ENCODE results near the gene BIVM.
A peak's percentile ranks its signal among the peaks of the same experiment; 100 is the strongest.
"Not testable (repeated sequence)": the region's sequence is repeated elsewhere in the genome, so short reads cannot be mapped to it uniquely, and the experiment has no call there.

BIVM gene

DNA sequence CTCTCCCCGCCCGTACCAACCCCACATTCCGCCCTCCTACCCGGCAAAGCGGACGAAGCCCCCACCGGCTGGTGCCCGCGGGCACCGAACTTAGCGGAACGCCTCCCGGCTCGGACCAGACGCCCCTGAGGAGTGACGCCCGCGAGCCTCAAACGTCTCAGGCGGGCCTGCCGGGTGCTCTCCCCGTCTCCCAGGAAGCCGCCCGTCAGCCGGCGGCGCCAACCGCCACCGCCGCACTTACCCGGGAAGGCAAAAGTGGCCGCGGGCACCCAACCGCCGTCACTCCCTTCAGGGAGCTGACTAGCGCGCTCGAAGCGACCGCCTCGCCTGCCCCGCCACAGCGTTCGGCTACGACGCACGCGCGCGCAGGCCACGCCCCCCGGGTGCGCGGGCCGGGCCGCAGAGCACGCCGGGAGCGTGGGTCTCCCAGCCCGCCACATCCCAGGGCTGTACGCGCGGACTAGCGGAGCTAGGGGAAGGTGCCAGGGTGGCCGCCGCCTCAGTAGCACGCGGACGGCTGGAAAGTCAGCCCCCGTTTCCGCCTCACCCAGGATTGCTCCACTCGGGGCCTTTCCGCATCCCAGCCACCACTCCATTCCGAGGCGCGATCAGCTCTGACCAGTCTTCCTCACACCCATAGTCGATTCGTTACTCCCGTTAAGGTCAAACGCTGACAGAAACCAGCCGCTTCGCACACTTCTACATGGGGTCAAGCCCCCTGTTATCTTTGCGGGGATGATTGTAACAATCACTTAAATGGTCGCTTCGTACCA, 25.3 kb upstream of the BIVM start, which contains the start of gene TEX30:
TSS of gene TEX30 (minus strand) at position 346 of the 773 bp plus-strand sequence. CDS start 3,760 bp downstream, outside the sequence.
- H3K27me3 ChIP-seq (ENCODE audit: insufficient read depth, low read length), result peaks cover 22% of the 10 kb centered on the region
- no peaks in the 10 kb centered on the region for H3K9me3 ChIP-seq (ENCODE audit: insufficient read depth, low read depth, low read length)
- no peaks in the 10 kb centered on the region for H3K36me3 ChIP-seq (ENCODE audit: insufficient read depth, low read depth, low read length)
- peak within 1 kb of the TSS; percentile 77 for H3K4me3 ChIP-seq (ENCODE audit: low read length)
- H3K27ac ChIP-seq (ENCODE audit: low read length), result no peak within 1 kb of the TSS
- peak within 1 kb of the TSS; percentile 79 for H3K9ac ChIP-seq (ENCODE audit: low read depth, low read length)
- H3K4me1 ChIP-seq (ENCODE audit: insufficient read depth, low read length), result peaks cover 4% of the 10 kb centered on the region; the same call in 1 of the 2 replicates

- no peaks in the 10 kb centered on the region for H3K36me3 ChIP-seq (ENCODE audit: insufficient read depth, low read depth, low read length)
- H3K4me3 ChIP-seq (ENCODE audit: low read length), result peak overlapping the region; percentile 77; the same call in 1 of the 2 replicates
- no peak overlapping the region for H3K27ac ChIP-seq (ENCODE audit: low read length)
Measured at GRCh38 chr13:102774214-102774568, 24.7 kb upstream of the BIVM start.

GRCh38 chr13:102774591-102775520, 24.1 kb upstream of the BIVM start:
- H3K27me3 ChIP-seq (ENCODE audit: insufficient read depth, low read length), result peaks cover 22% of the 10 kb centered on the region
- peaks cover 4% of the 10 kb centered on the region; the same call in 1 of the 2 replicates for H3K4me1 ChIP-seq (ENCODE audit: insufficient read depth, low read length)
- H3K36me3 ChIP-seq (ENCODE audit: insufficient read depth, low read depth, low read length), result no peaks in the 10 kb centered on the region
- no peaks in the 10 kb centered on the region for H3K9me3 ChIP-seq (ENCODE audit: insufficient read depth, low read depth, low read length)
- H3K9ac ChIP-seq (ENCODE audit: low read depth, low read length), result no peak overlapping the region
- no peak overlapping the region for H3K4me3 ChIP-seq (ENCODE audit: low read length)
- no peak overlapping the region for H3K27ac ChIP-seq (ENCODE audit: low read length)

More at GRCh38 chr13:102774214-102774568, 24.7 kb upstream of the BIVM start:
- H3K27me3 ChIP-seq (ENCODE audit: insufficient read depth, low read length), result peaks cover 22% of the 10 kb centered on the region
- no peaks in the 10 kb centered on the region for H3K9me3 ChIP-seq (ENCODE audit: insufficient read depth, low read depth, low read length)
- peak overlapping the region; percentile 53; the same call in 1 of the 2 replicates for H3K9ac ChIP-seq (ENCODE audit: low read depth, low read length)
- peaks cover 4% of the 10 kb centered on the region; the same call in 1 of the 2 replicates for H3K4me1 ChIP-seq (ENCODE audit: insufficient read depth, low read length)

GRCh38 chr13:102776271-102776670, 22.6 kb upstream of the BIVM start:
- H3K4me1 ChIP-seq (ENCODE audit: insufficient read depth, low read length), result peaks cover 4% of the 10 kb centered on the region; the same call in 1 of the 2 replicates
- no peak overlapping the region for H3K9ac ChIP-seq (ENCODE audit: low read depth, low read length)
- no peak overlapping the region for H3K4me3 ChIP-seq (ENCODE audit: low read length)
- no peak overlapping the region for H3K27ac ChIP-seq (ENCODE audit: low read length)
- no peaks in the 10 kb centered on the region for H3K9me3 ChIP-seq (ENCODE audit: insufficient read depth, low read depth, low read length)
- peaks cover 22% of the 10 kb centered on the region for H3K27me3 ChIP-seq (ENCODE audit: insufficient read depth, low read length)
- no peaks in the 10 kb centered on the region for H3K36me3 ChIP-seq (ENCODE audit: insufficient read depth, low read depth, low read length)

DNA sequence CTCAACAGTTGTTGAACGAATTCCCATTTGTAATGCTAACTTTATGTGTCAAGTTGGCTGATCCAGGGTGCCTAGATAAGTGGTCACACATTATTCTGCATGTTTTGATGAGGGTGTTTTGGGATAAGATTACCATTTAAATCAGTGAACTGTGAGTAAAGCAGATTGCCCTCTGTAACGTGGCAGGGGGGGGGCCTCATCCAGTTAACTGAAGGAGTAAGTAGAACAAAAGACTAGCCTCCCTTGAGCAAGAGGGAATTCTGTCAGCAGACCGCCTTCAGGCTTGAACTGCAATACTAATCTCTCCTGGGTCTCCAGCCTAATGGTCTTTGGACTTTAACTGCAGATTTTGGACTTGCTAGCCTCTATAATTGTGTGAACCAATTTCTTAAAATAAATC, 21.2 kb upstream of the BIVM start:
- H3K4me1 ChIP-seq (ENCODE audit: insufficient read depth, low read length), result no peaks in the 10 kb centered on the region

GRCh38 chr13:102779436-102780159, 19.3 kb upstream of the BIVM start:
- H3K27me3 ChIP-seq (ENCODE audit: insufficient read depth, low read length), result peaks cover 2% of the 10 kb centered on the region; the same call in 1 of the 2 replicates
- H3K9me3 ChIP-seq (ENCODE audit: insufficient read depth, low read depth, low read length), result peaks cover 11% of the 10 kb centered on the region
- no peak overlapping the region for H3K27ac ChIP-seq (ENCODE audit: low read length)
- H3K4me3 ChIP-seq (ENCODE audit: low read length), result no peak overlapping the region
- peaks cover 9% of the 10 kb centered on the region; the same call in 1 of the 2 replicates for H3K36me3 ChIP-seq (ENCODE audit: insufficient read depth, low read depth, low read length)
- H3K9ac ChIP-seq (ENCODE audit: low read depth, low read length), result no peak overlapping the region
- H3K4me1 ChIP-seq (ENCODE audit: insufficient read depth, low read length), result no peaks in the 10 kb centered on the region

More for the DNA sequence above, 21.2 kb upstream of the BIVM start:
- peaks cover 15% of the 10 kb centered on the region for H3K27me3 ChIP-seq (ENCODE audit: insufficient read depth, low read length)
- H3K9ac ChIP-seq (ENCODE audit: low read depth, low read length), result no peak overlapping the region
- no peak overlapping the region for H3K27ac ChIP-seq (ENCODE audit: low read length)
- H3K9me3 ChIP-seq (ENCODE audit: insufficient read depth, low read depth, low read length), result peaks cover 11% of the 10 kb centered on the region
- H3K36me3 ChIP-seq (ENCODE audit: insufficient read depth, low read depth, low read length), result peaks cover 8% of the 10 kb centered on the region; the same call in 1 of the 2 replicates
- H3K4me3 ChIP-seq (ENCODE audit: low read length), result no peak overlapping the region

DNA sequence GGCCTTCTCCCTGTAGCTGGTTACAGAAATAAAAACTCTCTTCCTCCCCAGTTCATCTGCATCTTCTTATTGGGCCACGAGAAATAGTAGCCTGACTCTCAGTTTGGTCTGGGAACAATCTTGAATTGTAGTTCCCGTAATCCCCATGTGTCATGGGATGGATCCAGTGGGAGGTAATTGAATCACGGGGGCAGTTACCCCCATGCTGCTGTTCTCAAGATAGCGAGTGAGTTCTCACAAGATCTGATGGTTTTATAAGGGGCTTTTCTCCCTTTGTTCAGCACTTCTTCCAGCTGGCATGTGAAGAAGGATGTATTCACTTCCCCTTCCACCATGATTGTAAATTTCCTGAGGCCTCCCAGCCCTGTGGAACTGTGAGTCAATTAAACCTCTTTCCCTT, 18.3 kb upstream of the BIVM start:
- H3K4me1 ChIP-seq (ENCODE audit: insufficient read depth, low read length); H3K4me3 ChIP-seq (ENCODE audit: low read length); H3K27ac ChIP-seq (ENCODE audit: low read length); H3K27me3 ChIP-seq (ENCODE audit: insufficient read depth, low read length); H3K9ac ChIP-seq (ENCODE audit: low read depth, low read length): not testable (repeated sequence)
- Histone ChIP-seq H3K36me3 (ENCODE audit: insufficient read depth, low read depth, low read length) (peaks cover 16% of the 10 kb centered on the region; the same call in 1 of the 2 replicates), H3K9me3 (ENCODE audit: insufficient read depth, low read depth, low read length) (peaks cover 11% of the 10 kb centered on the region)

DNA sequence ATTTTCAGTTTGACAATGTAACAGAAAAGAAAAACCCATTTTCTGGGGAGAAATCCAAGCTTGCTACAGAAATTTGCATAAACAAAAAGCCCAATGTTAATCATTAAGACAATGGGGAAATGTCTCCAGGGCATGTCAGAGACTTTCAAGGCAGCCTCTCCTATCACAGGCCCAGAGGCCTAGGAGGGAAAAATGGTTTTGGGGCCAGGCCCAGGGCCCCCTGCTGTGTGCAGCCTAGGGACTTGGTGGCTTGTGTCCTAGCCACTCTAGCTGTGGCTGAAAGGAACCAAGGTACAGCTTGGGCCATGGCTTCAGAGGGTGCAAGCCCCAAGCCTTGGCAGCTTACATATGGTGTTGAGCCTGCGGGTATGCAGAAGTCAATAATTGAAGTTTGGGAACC, 17.3 kb upstream of the BIVM start:
- no peak overlapping the region for H3K27ac ChIP-seq (ENCODE audit: low read length)
- no peak overlapping the region for H3K9ac ChIP-seq (ENCODE audit: low read depth, low read length)
- no peaks in the 10 kb centered on the region for H3K4me1 ChIP-seq (ENCODE audit: insufficient read depth, low read length)

DNA sequence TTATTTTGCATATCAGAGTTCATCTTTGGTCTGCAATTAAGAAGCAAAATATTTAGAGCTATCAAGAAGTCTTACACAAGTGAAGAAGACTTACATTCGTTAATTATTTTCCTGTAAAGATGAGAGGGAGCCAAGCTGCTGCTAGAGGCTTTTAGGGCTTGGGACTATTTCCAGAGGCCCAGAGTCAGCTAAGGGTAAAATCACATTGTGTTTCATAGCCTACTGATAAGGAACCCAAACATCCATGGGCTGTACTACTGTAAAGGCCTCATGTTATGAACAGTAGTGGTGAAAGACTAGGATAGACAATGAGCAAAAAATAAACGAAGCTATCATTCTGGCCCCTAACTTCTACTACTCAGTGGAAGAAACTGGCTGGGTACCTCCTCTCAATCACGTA, 14.4 kb upstream of the BIVM start:
- Histone ChIP-seq H3K27me3 (ENCODE audit: insufficient read depth, low read length) (no peaks in the 10 kb centered on the region), H3K9ac (ENCODE audit: low read depth, low read length) (no peak overlapping the region), H3K4me1 (ENCODE audit: insufficient read depth, low read length) (no peaks in the 10 kb centered on the region), H3K9me3 (ENCODE audit: insufficient read depth, low read depth, low read length) (peaks cover 11% of the 10 kb centered on the region), H3K36me3 (ENCODE audit: insufficient read depth, low read depth, low read length) (peaks cover 48% of the 10 kb centered on the region), H3K4me3 (ENCODE audit: low read length) (no peak overlapping the region), H3K27ac (ENCODE audit: low read length) (no peak overlapping the region)

More for the DNA sequence above, 17.3 kb upstream of the BIVM start:
- Histone ChIP-seq H3K27me3 (ENCODE audit: insufficient read depth, low read length) (no peaks in the 10 kb centered on the region), H3K4me3 (ENCODE audit: low read length) (no peak overlapping the region), H3K9me3 (ENCODE audit: insufficient read depth, low read depth, low read length) (peaks cover 11% of the 10 kb centered on the region), H3K36me3 (ENCODE audit: insufficient read depth, low read depth, low read length) (peaks cover 24% of the 10 kb centered on the region; the same call in 1 of the 2 replicates)

DNA sequence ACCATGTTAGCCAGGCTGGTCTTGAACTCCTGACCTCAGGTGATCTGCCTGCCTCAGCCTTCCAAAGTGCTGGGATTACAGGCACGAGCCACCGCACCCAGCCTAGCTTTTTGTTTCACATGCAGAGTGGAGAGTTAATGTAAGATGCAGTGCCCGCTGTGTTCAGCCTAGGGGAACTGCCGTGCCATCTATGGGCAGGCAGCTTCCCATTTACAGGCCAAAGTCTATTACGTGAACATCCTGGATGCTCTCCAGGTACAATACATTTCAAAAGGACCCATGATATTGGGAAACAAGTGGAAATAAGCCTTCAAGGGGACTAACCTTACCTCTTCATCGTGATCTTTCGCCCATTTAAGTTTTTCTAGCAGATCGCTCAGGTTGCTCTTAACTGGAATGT, 10.2 kb upstream of the BIVM start:
- no peak overlapping the region for H3K27ac ChIP-seq (ENCODE audit: low read length)
- H3K4me1 ChIP-seq (ENCODE audit: insufficient read depth, low read length), result peaks cover 7% of the 10 kb centered on the region; the same call in 1 of the 2 replicates
- H3K4me3 ChIP-seq (ENCODE audit: low read length), result no peak overlapping the region
- peaks cover 62% of the 10 kb centered on the region for H3K36me3 ChIP-seq (ENCODE audit: insufficient read depth, low read depth, low read length)
- H3K9me3 ChIP-seq (ENCODE audit: insufficient read depth, low read depth, low read length), result no peaks in the 10 kb centered on the region
- no peaks in the 10 kb centered on the region for H3K27me3 ChIP-seq (ENCODE audit: insufficient read depth, low read length)
- no peak overlapping the region for H3K9ac ChIP-seq (ENCODE audit: low read depth, low read length)

GRCh38 chr13:102792396-102792795, 6.5 kb upstream of the BIVM start:
- H3K27me3 ChIP-seq (ENCODE audit: insufficient read depth, low read length), result no peaks in the 10 kb centered on the region; the same call in 1 of the 2 replicates
- no peak overlapping the region for H3K9ac ChIP-seq (ENCODE audit: low read depth, low read length)
- no peak overlapping the region for H3K27ac ChIP-seq (ENCODE audit: low read length)
- H3K4me3 ChIP-seq (ENCODE audit: low read length), result no peak overlapping the region
- peaks cover 41% of the 10 kb centered on the region for H3K36me3 ChIP-seq (ENCODE audit: insufficient read depth, low read depth, low read length)
- peaks cover 15% of the 10 kb centered on the region; the same call in 1 of the 2 replicates for H3K4me1 ChIP-seq (ENCODE audit: insufficient read depth, low read length)
- H3K9me3 ChIP-seq (ENCODE audit: insufficient read depth, low read depth, low read length), result no peaks in the 10 kb centered on the region

Data from iPS-20b (cell line).